H1 (cell line): ENCODE measurements around the gene PRPF40B. TPM values are rescaled to one million over a fixed set of nuclear protein-coding genes. Genes with fewer than 3 reads are reported as not detected.

Experiments
- BCL11A ChIP-seq, 2 experiments: IDR thresholded peaks; one replicate each; pipeline ENCODE4 v1.6.1; 2011; ENCODE audit warnings: low read depth in 2 of 2, low read length in 2 of 2, mild to moderate bottlenecking in 2 of 2
- SUZ12 ChIP-seq: fragments of 200-600 bp; sonication (generic); IDR thresholded peaks from 2 replicates; pipeline ENCODE4 v1.6.1; 2012; ENCODE audit warnings: mild to moderate bottlenecking, inconsistent platforms, low read length, moderate library complexity, mixed read lengths
- TEAD4 ChIP-seq: IDR thresholded peaks from 2 replicates; pipeline ENCODE4 v1.6.1; 2012; ENCODE audit warnings: low read depth, low read length, inconsistent platforms, mixed read lengths
- polyA plus RNA-seq, 7 experiments: library from polyadenylated mRNA; depleted of rRNA in 3 of 7; stranded (reverse) in 5 of 7; unstranded in 2 of 7; fragments of >200 nt in 5 of 7; fragments of 200-250 nt in 2 of 7; gene quantifications; 1 replicate in 5 of 7; 2 replicates in 1 of 7; 4 replicates in 1 of 7; pipeline versions ENCODE4 v1.2.1 to v1.2.3, GENCODE V29; 2011 to 2013; ENCODE audit warnings: missing spikeins in 2 of 7, mixed read lengths in 2 of 7
- total RNA-seq: library from RNA; stranded (reverse); fragmentation: NEBNext Ultra II Directional; extraction: Animal tissue kit (Norgen Biotek cat#: 25700); gene quantifications from 2 replicates; pipeline ENCODE4 v1.2.1, GENCODE V29; 2021

The PRPF40B gene
- total and polyA plus RNA-seq, 2 of the 8 experiments (the other 6 are each of a cell fraction or from before 2014, with no cell fraction given) = 14.4 to 24.4 TPM

DNA sequence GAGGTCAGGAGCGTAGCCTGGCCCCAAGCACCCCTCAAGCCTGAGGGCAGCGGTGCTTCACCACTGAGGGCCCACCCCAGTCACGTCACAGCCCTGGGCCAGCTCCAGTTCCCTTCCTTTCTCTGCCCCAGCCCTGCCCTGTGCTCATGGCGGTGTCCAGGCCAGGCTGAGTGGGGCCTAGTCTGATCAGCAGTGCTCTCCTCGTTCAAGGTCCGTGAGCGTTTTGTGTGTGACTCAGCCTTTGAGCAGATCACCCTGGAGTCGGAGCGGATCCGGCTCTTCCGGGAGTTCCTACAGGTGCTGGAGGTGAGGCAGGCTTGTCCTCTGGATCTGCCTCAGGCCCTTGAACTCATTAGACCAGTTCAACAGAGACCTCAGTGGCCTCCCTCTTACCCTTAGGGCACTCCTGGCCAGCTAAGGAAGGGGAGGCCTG lies 19.0 kb downstream of the PRPF40B start (continued):
- TF ChIP-seq BCL11A (IDR thresholded peaks at IDR 0.05; ENCODE audit: low read depth in 2 of 2, low read length in 2 of 2) = no peak
- no peak for TF ChIP-seq SUZ12
- no peak for TF ChIP-seq TEAD4
